Gastrocnemius medialis (tissue), 4 donors: Measurements from ENCODE around the gene HSDL2. TPM values are rescaled to one million over a fixed set of nuclear protein-coding genes. Genes with fewer than 3 reads are reported as not detected.

Experiments
- ATAC-seq, 2 donors: fragments of 150-250 bp; one replicate each; pipeline ENCODE4 v1.9.1; 2016
- DNase-seq, 2 donors: peaks; one replicate each; pipeline ENCODE4 v3.0.0-alpha.2; 2019
- H3K27ac ChIP-seq, 4 donors: fragments of 200-600 bp; sonication (generic); 1 replicate in 1 of 4; 2 replicates in 3 of 4; pipeline ENCODE4 v1.5.1; 2016 to 2018; ENCODE audit warnings: mild to moderate bottlenecking in 2 of 4, moderate library complexity in 1 of 4
- H3K27me3 ChIP-seq, 3 donors: fragments of 200-600 bp; sonication (generic) in 2 of 3; 1 replicate in 1 of 3; 2 replicates in 2 of 3; pipeline versions ENCODE4 v1.5.1 to v1.6.0; 2016 to 2019; ENCODE audit warnings: mild to moderate bottlenecking in 1 of 3, moderate library complexity in 1 of 3
- H3K36me3 ChIP-seq, 2 donors: fragments of 200-600 bp; sonication (generic) in 1 of 2; one replicate each; pipeline ENCODE4 v1.5.1; 2017 to 2018
- H3K4me1 ChIP-seq, 2 donors: fragments of 200-600 bp; sonication (generic) in 1 of 2; one replicate each; pipeline ENCODE4 v1.5.1; 2016 to 2017; ENCODE audit warnings: mild to moderate bottlenecking in 2 of 2
- H3K4me3 ChIP-seq, 4 donors: fragments of 200-600 bp; sonication (generic) in 3 of 4; 1 replicate in 1 of 4; 2 replicates in 3 of 4; pipeline ENCODE4 v1.5.1; 2016 to 2019; ENCODE audit warnings: mild to moderate bottlenecking in 2 of 4
- H3K9me3 ChIP-seq, 3 donors: fragments of 200-600 bp; sonication (generic) in 2 of 3; 1 replicate in 1 of 3; 2 replicates in 2 of 3; pipeline ENCODE4 v1.5.1; 2016 to 2019
- CTCF ChIP-seq, 5 experiments: fragments of 450-650 bp in 3 of 5; fragments of 200-600 bp in 2 of 5; sonication (generic) in 2 of 5; IDR thresholded peaks in 4 of 5; conservative IDR thresholded peaks in 1 of 5; 1 replicate in 4 of 5; 2 replicates in 1 of 5; pipeline ENCODE4 v1.5.1; 2016 to 2019; ENCODE audit warnings: antibody characterized with exemption in 5 of 5, mild to moderate bottlenecking in 3 of 5, moderate library complexity in 3 of 5
- POLR2A ChIP-seq, 2 donors: fragments of 450-650 bp; IDR thresholded peaks; one replicate each; pipeline ENCODE4 v1.6.1; 2017; ENCODE audit warnings: antibody characterized with exemption in 2 of 2, mild to moderate bottlenecking in 2 of 2, moderate library complexity in 2 of 2
- in situ Hi-C, 4 donors: fragments of 200-750 bp; cut with MboI; loops; one replicate each; pipeline versions ENCODE4 v1.15.0 to v1.8.0; 2017; ENCODE audit warnings: low sequenced_read_pairs in 4 of 4
- intact Hi-C: fragments of 100-400 bp; cut with DNase I; formaldehyde crosslinking; loops from one replicate; pipeline ENCODE4 v1.15.1; 2023; ENCODE audit warnings: low total_unique reads
- total RNA-seq, 4 donors: library from RNA; depleted of rRNA; stranded (reverse); fragments of >200 nt; gene quantifications; one replicate each; pipeline versions ENCODE4 v1.1.0 to v1.2.3, GENCODE V29; 2016

The HSDL2 gene
- total RNA-seq = 100 to 1,000 TPM in 1 of 4 donors, 10 to 100 TPM in 3; 68.9 to 106 (median 93.5) TPM

GRCh38 chr9:112380102-112380824 lies at the start of gene HSDL2:
HSDL2 (plus strand) TSS chr9:112380108; CDS start chr9:112380164, 56 bp downstream.
- in situ Hi-C loops (no loop called here), intact Hi-C loops (loop anchor here (2.0 to 5.0 kb wide), 4 partner anchors 42 to 898 kb away; partner anchors contain the start of genes DNAJC25, ECPAS and INIP)
- H3K27ac ChIP-seq = peak within 1 kb of the TSS; percentile 93 to 99 (median 97)
- H3K36me3 ChIP-seq = no peaks in the 10 kb centered on the region
- H3K4me3 ChIP-seq = peak within 1 kb of the TSS; percentile 89 to 99 (median 93)
- H3K4me1 ChIP-seq = peaks cover 51 to 55% of the 10 kb centered on the region in 2 donors
- TF ChIP-seq POLR2A (IDR thresholded peaks at IDR 0.05) = no peak
- TF ChIP-seq CTCF (IDR thresholded peaks at IDR 0.05 in 4 of 5, conservative IDR thresholded peaks at IDR 0.05 in 1 of 5) = peak in 1 of 5 experiments; percentile 8
- no peaks in the 10 kb centered on the region for H3K9me3 ChIP-seq
- peak; percentile 35 to 43 for DNase-seq
- peak; percentile 60 for ATAC-seq
- no peaks in the 10 kb centered on the region for H3K27me3 ChIP-seq

- intact Hi-C loops (loop anchor here (5.0 to 10.0 kb wide), 3 partner anchors 154 to 697 kb away; partner anchors contain the start of genes DNAJC25 and SUSD1), in situ Hi-C loops (no loop called here)
- no peaks in the 10 kb centered on the region for H3K9me3 ChIP-seq
- DNase-seq (no peak), ATAC-seq (no peak)
- peak overlapping the region in 1 of 4 donors; percentile 0 for H3K4me3 ChIP-seq
- no peaks in the 10 kb centered on the region for H3K27me3 ChIP-seq
- no peaks in the 10 kb centered on the region for H3K36me3 ChIP-seq
- TF ChIP-seq CTCF (IDR thresholded peaks at IDR 0.05 in 4 of 5, conservative IDR thresholded peaks at IDR 0.05 in 1 of 5) (no peak), POLR2A (IDR thresholded peaks at IDR 0.05) (no peak)
- no peak overlapping the region for H3K27ac ChIP-seq
- H3K4me1 ChIP-seq = peaks cover 16 to 22% of the 10 kb centered on the region in 2 donors
These were observed 48.3 kb upstream of the HSDL2 start for GRCh38 chr9:112331674-112331952.

GRCh38 chr9:112332214-112332613 lies 47.7 kb upstream of the HSDL2 start:
- H3K4me3 ChIP-seq = peak overlapping the region; percentile 67 to 96 (median 88)
- no peaks in the 10 kb centered on the region for H3K36me3 ChIP-seq
- no peaks in the 10 kb centered on the region for H3K9me3 ChIP-seq
- DNase-seq = no peak
- no peaks in the 10 kb centered on the region for H3K27me3 ChIP-seq
- H3K27ac ChIP-seq = peak overlapping the region; percentile 84 to 99 (median 97)
- peaks cover 16 to 22% of the 10 kb centered on the region in 2 donors for H3K4me1 ChIP-seq
- in situ Hi-C loops = no loop called here
- no peak for TF ChIP-seq CTCF (IDR thresholded peaks at IDR 0.05 in 4 of 5, conservative IDR thresholded peaks at IDR 0.05 in 1 of 5)
- no peak for TF ChIP-seq POLR2A (IDR thresholded peaks at IDR 0.05)
- no peak for ATAC-seq
- intact Hi-C loops = loop anchor here (2.0 to 10.0 kb wide), 4 partner anchors 155 to 697 kb away; partner anchors contain the start of genes DNAJC25, INIP and SUSD1

GRCh38 chr9:112332674-112332976 lies 47.3 kb upstream of the HSDL2 start:
- H3K4me3 ChIP-seq = peak overlapping the region; percentile 67 to 96 (median 88)
- H3K36me3 ChIP-seq = no peaks in the 10 kb centered on the region
- H3K27ac ChIP-seq = peak overlapping the region; percentile 84 to 99 (median 97)
- no peaks in the 10 kb centered on the region for H3K9me3 ChIP-seq
- no peak for TF ChIP-seq POLR2A (IDR thresholded peaks at IDR 0.05)
- peak in 1 of 5 experiments; percentile 15 for TF ChIP-seq CTCF (IDR thresholded peaks at IDR 0.05 in 4 of 5, conservative IDR thresholded peaks at IDR 0.05 in 1 of 5)
- intact Hi-C loops (loop anchor here (2.0 to 10.0 kb wide), 4 partner anchors 155 to 698 kb away; partner anchors contain the start of genes DNAJC25, INIP and SUSD1), in situ Hi-C loops (no loop called here)
- no peaks in the 10 kb centered on the region for H3K27me3 ChIP-seq
- ATAC-seq (no peak), DNase-seq (no peak)
- peaks cover 16 to 22% of the 10 kb centered on the region in 2 donors for H3K4me1 ChIP-seq
